NCI-H526 (cell line): ENCODE results near the gene CHI3L1.
"Not testable (repeated sequence)": the region's sequence is repeated elsewhere in the genome, so short reads cannot be mapped to it uniquely, and the experiment has no call there.

Experiments
- DNase-seq, 2 experiments: peaks; one replicate each; lab custom pipeline; 2025; lab: John Stamatoyannopoulos, UW

CHI3L1 gene

GRCh38 chr1:203186446-203187303, at the start of gene CHI3L1:
TSS of gene CHI3L1 (minus strand) at chr1:203186704. CDS start at chr1:203186623, 81 bp downstream.
- DNase-seq = no peak

GRCh38 chr1:203234901-203235300, 48.4 kb upstream of the CHI3L1 start:
- not testable (repeated sequence) for DNase-seq

GRCh38 chr1:203229471-203230135, 43.1 kb upstream of the CHI3L1 start, which contains the start of gene CHIT1:
TSS of gene CHIT1 (minus strand) at chr1:203229673. CDS start at chr1:203229636, 37 bp downstream.
- DNase-seq = no peak

- no peak for DNase-seq
Measured at GRCh38 chr1:203228670-203229069, 42.2 kb upstream of the CHI3L1 start.

- DNase-seq = no peak
Measured at GRCh38 chr1:203227371-203228083, 41.0 kb upstream of the CHI3L1 start.

- no peak for DNase-seq
Measured at GRCh38 chr1:203225071-203225470, 38.6 kb upstream of the CHI3L1 start.

GRCh38 chr1:203223012-203223775, 36.7 kb upstream of the CHI3L1 start:
- DNase-seq = no peak

GRCh38 chr1:203219934-203220333, 33.4 kb upstream of the CHI3L1 start:
- no peak for DNase-seq

- no peak for DNase-seq
Measured at GRCh38 chr1:203219171-203219570, 32.7 kb upstream of the CHI3L1 start.

GRCh38 chr1:203217668-203218067, 31.2 kb upstream of the CHI3L1 start:
- DNase-seq = no peak

GRCh38 chr1:203217139-203217655, 30.7 kb upstream of the CHI3L1 start:
- DNase-seq = peak; percentile 1 to 22

- peak; percentile 10 to 71 for DNase-seq
Measured at GRCh38 chr1:203216274-203217138, 30.0 kb upstream of the CHI3L1 start.

- DNase-seq = peak in 1 of 2 experiments; percentile 3
Measured at GRCh38 chr1:203215573-203215972, 29.1 kb upstream of the CHI3L1 start.

GRCh38 chr1:203214871-203215270, 28.4 kb upstream of the CHI3L1 start:
- no peak for DNase-seq

GRCh38 chr1:203213126-203213525, 26.6 kb upstream of the CHI3L1 start:
- DNase-seq = no peak

- DNase-seq = no peak
Measured at GRCh38 chr1:203211812-203212211, 25.3 kb upstream of the CHI3L1 start.

GRCh38 chr1:203210988-203211387, 24.5 kb upstream of the CHI3L1 start:
- no peak for DNase-seq

- DNase-seq = no peak
Measured at GRCh38 chr1:203210350-203210749, 23.8 kb upstream of the CHI3L1 start.

- DNase-seq = no peak
Measured at GRCh38 chr1:203208181-203208580, 21.7 kb upstream of the CHI3L1 start.

- no peak for DNase-seq
Measured at GRCh38 chr1:203207751-203208150, 21.2 kb upstream of the CHI3L1 start.
